HEK293 (cell line): ENCODE results near the gene AUP1.

Experiments
- ATF2 ChIP-seq: fragments of 450-650 bp; formaldehyde crosslinking; IDR thresholded peaks from 2 replicates; pipeline ENCODE4 v1.5.1; 2016; ENCODE audit warnings: missing biosample characterization, missing genetic modification characterization, low read depth
- SP2 ChIP-seq: fragments of 450-650 bp; formaldehyde crosslinking; IDR thresholded peaks from 2 replicates; pipeline ENCODE4 v1.5.1; 2016; ENCODE audit warnings: missing biosample characterization, missing genetic modification characterization
- ZBTB7A ChIP-seq: fragments of 450-650 bp; formaldehyde crosslinking; IDR thresholded peaks from 2 replicates; pipeline ENCODE4 v1.5.1; 2016; ENCODE audit warnings: low read depth, missing biosample characterization, missing genetic modification characterization
- ZFP69B ChIP-seq: fragments of 450-650 bp; formaldehyde crosslinking; IDR thresholded peaks from 2 replicates; pipeline ENCODE4 v1.5.1; 2016; ENCODE audit warnings: missing biosample characterization, missing genetic modification characterization
- ZNF133 ChIP-seq: fragments of 450-650 bp; formaldehyde crosslinking; IDR thresholded peaks from 2 replicates; pipeline ENCODE4 v1.5.1; 2016; ENCODE audit warnings: missing biosample characterization, missing genetic modification characterization
- ZNF202 ChIP-seq: fragments of 450-650 bp; formaldehyde crosslinking; IDR thresholded peaks from 2 replicates; pipeline ENCODE4 v1.5.1; 2016; ENCODE audit warnings: missing biosample characterization, missing genetic modification characterization, borderline replicate concordance
- ZNF280D ChIP-seq: fragments of 450-650 bp; formaldehyde crosslinking; IDR thresholded peaks from 2 replicates; pipeline ENCODE4 v1.5.1; 2016; ENCODE audit warnings: missing biosample characterization, missing genetic modification characterization
- ZNF292 ChIP-seq: fragments of 450-650 bp; formaldehyde crosslinking; IDR thresholded peaks from 2 replicates; pipeline ENCODE4 v1.5.1; 2016; ENCODE audit warnings: low read depth, missing biosample characterization, missing genetic modification characterization, borderline replicate concordance
- ZNF302 ChIP-seq: fragments of 450-650 bp; formaldehyde crosslinking; IDR thresholded peaks from 2 replicates; pipeline ENCODE4 v1.5.1; 2016; ENCODE audit warnings: missing biosample characterization, missing genetic modification characterization, low read depth
- ZNF311 ChIP-seq: fragments of 450-650 bp; formaldehyde crosslinking; IDR thresholded peaks from 2 replicates; pipeline ENCODE4 v1.5.1; 2017; ENCODE audit warnings: missing biosample characterization, missing genetic modification characterization, borderline replicate concordance
- ZNF324 ChIP-seq: fragments of 450-650 bp; formaldehyde crosslinking; IDR thresholded peaks from 2 replicates; pipeline ENCODE4 v1.5.1; 2016; ENCODE audit warnings: missing biosample characterization, missing genetic modification characterization
- ZNF48 ChIP-seq: fragments of 450-650 bp; formaldehyde crosslinking; IDR thresholded peaks from 2 replicates; pipeline ENCODE4 v1.5.1; 2016; ENCODE audit warnings: missing biosample characterization, missing genetic modification characterization
- ZNF555 ChIP-seq: fragments of 450-650 bp; formaldehyde crosslinking; conservative IDR thresholded peaks from 2 replicates; pipeline ENCODE4 v1.5.1; 2017; ENCODE audit warnings: missing biosample characterization, mild to moderate bottlenecking, missing genetic modification characterization, inconsistent platforms
- ZNF561 ChIP-seq: fragments of 450-650 bp; IDR thresholded peaks from 2 replicates; pipeline ENCODE4 v1.5.1; 2018; ENCODE audit warnings: missing biosample characterization, missing genetic modification characterization, borderline replicate concordance
- ZNF623 ChIP-seq: fragments of 450-650 bp; formaldehyde crosslinking; IDR thresholded peaks from 2 replicates; pipeline ENCODE4 v1.5.1; 2016; ENCODE audit warnings: missing biosample characterization, missing genetic modification characterization
- ZNF792 ChIP-seq: fragments of 450-650 bp; formaldehyde crosslinking; IDR thresholded peaks from 2 replicates; pipeline ENCODE4 v1.5.1; 2016; ENCODE audit warnings: missing biosample characterization, missing genetic modification characterization
- ZSCAN23 ChIP-seq: fragments of 450-650 bp; formaldehyde crosslinking; IDR thresholded peaks from 2 replicates; pipeline ENCODE4 v1.5.1; 2016; ENCODE audit warnings: missing biosample characterization, missing genetic modification characterization
- ZSCAN4 ChIP-seq: fragments of 450-650 bp; formaldehyde crosslinking; IDR thresholded peaks from 2 replicates; pipeline ENCODE4 v1.5.1; 2017; ENCODE audit warnings: missing biosample characterization, missing genetic modification characterization
- TF ChIP-seq, protein P1 (sequence below): fragments of 450-650 bp; IDR thresholded peaks from 2 replicates; pipeline ENCODE4 v1.5.1; 2018; ENCODE audit warnings: missing biosample characterization, mild to moderate bottlenecking, missing genetic modification characterization
- TF ChIP-seq, protein P2 (sequence below): fragments of 450-650 bp; formaldehyde crosslinking; conservative IDR thresholded peaks from 2 replicates; pipeline ENCODE4 v1.5.1; 2016; ENCODE audit warnings: low read depth, missing biosample characterization, missing genetic modification characterization
- TF ChIP-seq, protein P3 (sequence below): fragments of 450-650 bp; formaldehyde crosslinking; IDR thresholded peaks from 2 replicates; pipeline ENCODE4 v1.5.1; 2017; ENCODE audit warnings: missing biosample characterization, missing genetic modification characterization

Gene AUP1

GRCh38 chr2:74482801-74483674, 46.5 kb downstream of the AUP1 start, which contains the start of the genes CCDC142 and TTC31 (continued):
- no peak for TF ChIP-seq ZNF792
- no peak for TF ChIP-seq ZNF555 (tag by site-specific recombination)
- TF ChIP-seq ZSCAN23 (tag by site-specific recombination) = no peak
- peak; percentile 22; the same call in 1 of the 2 replicates for TF ChIP-seq ZNF324 (tag by site-specific recombination)
- TF ChIP-seq, protein P1, sequence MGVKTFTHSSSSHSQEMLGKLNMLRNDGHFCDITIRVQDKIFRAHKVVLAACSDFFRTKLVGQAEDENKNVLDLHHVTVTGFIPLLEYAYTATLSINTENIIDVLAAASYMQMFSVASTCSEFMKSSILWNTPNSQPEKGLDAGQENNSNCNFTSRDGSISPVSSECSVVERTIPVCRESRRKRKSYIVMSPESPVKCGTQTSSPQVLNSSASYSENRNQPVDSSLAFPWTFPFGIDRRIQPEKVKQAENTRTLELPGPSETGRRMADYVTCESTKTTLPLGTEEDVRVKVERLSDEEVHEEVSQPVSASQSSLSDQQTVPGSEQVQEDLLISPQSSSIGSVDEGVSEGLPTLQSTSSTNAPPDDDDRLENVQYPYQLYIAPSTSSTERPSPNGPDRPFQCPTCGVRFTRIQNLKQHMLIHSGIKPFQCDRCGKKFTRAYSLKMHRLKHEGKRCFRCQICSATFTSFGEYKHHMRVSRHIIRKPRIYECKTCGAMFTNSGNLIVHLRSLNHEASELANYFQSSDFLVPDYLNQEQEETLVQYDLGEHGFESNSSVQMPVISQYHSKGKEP (tag by site-specific recombination) = no peak
- no peak; the same call in 1 of the 2 replicates for TF ChIP-seq ZSCAN4
- TF ChIP-seq ZFP69B (tag by site-specific recombination) = peak; percentile 9; the same call in 1 of the 2 replicates
- TF ChIP-seq, protein P2, sequence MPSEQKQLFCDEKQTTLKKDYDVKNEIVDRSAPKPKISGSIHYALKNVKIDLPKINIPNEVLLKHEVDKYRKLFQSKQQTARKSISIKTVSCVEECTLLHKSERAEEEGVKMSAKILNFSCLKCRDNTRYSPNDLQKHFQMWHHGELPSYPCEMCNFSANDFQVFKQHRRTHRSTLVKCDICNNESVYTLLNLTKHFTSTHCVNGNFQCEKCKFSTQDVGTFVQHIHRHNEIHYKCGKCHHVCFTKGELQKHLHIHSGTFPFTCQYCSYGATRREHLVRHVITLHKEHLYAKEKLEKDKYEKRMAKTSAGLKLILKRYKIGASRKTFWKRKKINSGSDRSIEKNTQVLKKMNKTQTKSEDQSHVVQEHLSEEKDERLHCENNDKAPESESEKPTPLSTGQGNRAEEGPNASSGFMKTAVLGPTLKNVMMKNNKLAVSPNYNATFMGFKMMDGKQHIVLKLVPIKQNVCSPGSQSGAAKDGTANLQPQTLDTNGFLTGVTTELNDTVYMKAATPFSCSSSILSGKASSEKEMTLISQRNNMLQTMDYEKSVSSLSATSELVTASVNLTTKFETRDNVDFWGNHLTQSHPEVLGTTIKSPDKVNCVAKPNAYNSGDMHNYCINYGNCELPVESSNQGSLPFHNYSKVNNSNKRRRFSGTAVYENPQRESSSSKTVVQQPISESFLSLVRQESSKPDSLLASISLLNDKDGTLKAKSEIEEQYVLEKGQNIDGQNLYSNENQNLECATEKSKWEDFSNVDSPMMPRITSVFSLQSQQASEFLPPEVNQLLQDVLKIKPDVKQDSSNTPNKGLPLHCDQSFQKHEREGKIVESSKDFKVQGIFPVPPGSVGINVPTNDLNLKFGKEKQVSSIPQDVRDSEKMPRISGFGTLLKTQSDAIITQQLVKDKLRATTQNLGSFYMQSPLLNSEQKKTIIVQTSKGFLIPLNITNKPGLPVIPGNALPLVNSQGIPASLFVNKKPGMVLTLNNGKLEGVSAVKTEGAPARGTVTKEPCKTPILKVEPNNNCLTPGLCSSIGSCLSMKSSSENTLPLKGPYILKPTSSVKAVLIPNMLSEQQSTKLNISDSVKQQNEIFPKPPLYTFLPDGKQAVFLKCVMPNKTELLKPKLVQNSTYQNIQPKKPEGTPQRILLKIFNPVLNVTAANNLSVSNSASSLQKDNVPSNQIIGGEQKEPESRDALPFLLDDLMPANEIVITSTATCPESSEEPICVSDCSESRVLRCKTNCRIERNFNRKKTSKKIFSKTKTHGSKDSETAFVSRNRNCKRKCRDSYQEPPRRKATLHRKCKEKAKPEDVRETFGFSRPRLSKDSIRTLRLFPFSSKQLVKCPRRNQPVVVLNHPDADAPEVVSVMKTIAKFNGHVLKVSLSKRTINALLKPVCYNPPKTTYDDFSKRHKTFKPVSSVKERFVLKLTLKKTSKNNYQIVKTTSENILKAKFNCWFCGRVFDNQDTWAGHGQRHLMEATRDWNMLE (tag by site-specific recombination) = peak; percentile 87
- TF ChIP-seq ZNF292 (tag by site-specific recombination) = no peak
- no peak for TF ChIP-seq ATF2 (tag by site-specific recombination)
- no peak for TF ChIP-seq ZNF133
- TF ChIP-seq, protein P3, sequence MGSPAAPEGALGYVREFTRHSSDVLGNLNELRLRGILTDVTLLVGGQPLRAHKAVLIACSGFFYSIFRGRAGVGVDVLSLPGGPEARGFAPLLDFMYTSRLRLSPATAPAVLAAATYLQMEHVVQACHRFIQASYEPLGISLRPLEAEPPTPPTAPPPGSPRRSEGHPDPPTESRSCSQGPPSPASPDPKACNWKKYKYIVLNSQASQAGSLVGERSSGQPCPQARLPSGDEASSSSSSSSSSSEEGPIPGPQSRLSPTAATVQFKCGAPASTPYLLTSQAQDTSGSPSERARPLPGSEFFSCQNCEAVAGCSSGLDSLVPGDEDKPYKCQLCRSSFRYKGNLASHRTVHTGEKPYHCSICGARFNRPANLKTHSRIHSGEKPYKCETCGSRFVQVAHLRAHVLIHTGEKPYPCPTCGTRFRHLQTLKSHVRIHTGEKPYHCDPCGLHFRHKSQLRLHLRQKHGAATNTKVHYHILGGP (tag by site-specific recombination) = no peak
- TF ChIP-seq ZNF561 (tag by site-specific recombination) = no peak; the same call in none of the 2 replicates
- no peak for TF ChIP-seq ZNF280D (tag by site-specific recombination)
- TF ChIP-seq ZBTB7A (tag by site-specific recombination) = no peak
- TF ChIP-seq ZNF623 = no peak
- TF ChIP-seq ZNF302 (tag by site-specific recombination) = no peak
- peak; percentile 84 for TF ChIP-seq SP2
- no peak for TF ChIP-seq ZNF202
- no peak for TF ChIP-seq ZNF48 (tag by site-specific recombination)
- no peak for TF ChIP-seq ZNF311 (tag by site-specific recombination)
